GM23338 (cell line): Measurements from ENCODE around the gene AGAP5. TPM values are rescaled to one million over a fixed set of nuclear protein-coding genes. Genes with fewer than 3 reads are reported as not detected.

Source experiments
- ATAC-seq: fragments of 200-7000 bp; cut with Tn5 transposase; 3 replicates; pipeline ENCODE4 v1.9.1; 2020
- DNase-seq: peaks from one replicate; pipeline ENCODE4 v3.0.0-alpha.2; 2015; ENCODE audit warnings: low spot score
- H2AFZ ChIP-seq: fragments of 200-600 bp; sonication (generic); 2 replicates; pipeline ENCODE4 v1.8.0; 2016; ENCODE audit warnings: antibody characterized with exemption, mild to moderate bottlenecking, moderate library complexity
- H3F3A ChIP-seq: fragments of 200-600 bp; sonication (generic); replicated peaks from 2 replicates; pipeline ENCODE4 v1.8.0; 2017; ENCODE audit warnings: antibody characterized with exemption, mixed run types, low read depth
- H3K27ac ChIP-seq: fragments of 200-600 bp; sonication (generic); 2 replicates; pipeline ENCODE4 v1.6.1; 2016; ENCODE audit warnings: low read depth
- H3K27me3 ChIP-seq: fragments of 200-600 bp; sonication (generic); 2 replicates; pipeline ENCODE4 v1.8.0; 2016; ENCODE audit warnings: mild to moderate bottlenecking, mixed run types, moderate library complexity; ENCODE audit not compliant: insufficient read depth
- H3K36me3 ChIP-seq: fragments of 200-600 bp; sonication (generic); 2 replicates; pipeline ENCODE4 v1.8.0; 2016; ENCODE audit warnings: mild to moderate bottlenecking; ENCODE audit not compliant: insufficient read depth
- H3K4me1 ChIP-seq: fragments of 200-600 bp; sonication (generic); 2 replicates; pipeline ENCODE4 v1.8.0; 2016; ENCODE audit warnings: mild to moderate bottlenecking, moderate library complexity; ENCODE audit not compliant: insufficient read depth
- H3K4me2 ChIP-seq: fragments of 200-600 bp; sonication (generic); 2 replicates; pipeline ENCODE4 v1.7.1; 2017; ENCODE audit warnings: mixed run types
- H3K4me3 ChIP-seq: fragments of 200-600 bp; sonication (generic); 2 replicates; pipeline ENCODE4 v1.6.1; 2016; ENCODE audit warnings: mixed run types
- H3K79me2 ChIP-seq: fragments of 200-600 bp; sonication (generic); replicated peaks from 2 replicates; pipeline ENCODE4 v1.8.0; 2017; ENCODE audit warnings: mild to moderate bottlenecking; ENCODE audit not compliant: insufficient read depth
- H3K9me2 ChIP-seq: fragments of 200-600 bp; sonication (generic); 2 replicates; pipeline ENCODE4 v1.8.0; 2017; ENCODE audit not compliant: insufficient read depth
- H4K20me1 ChIP-seq: fragments of 200-600 bp; sonication (generic); replicated peaks from 2 replicates; pipeline ENCODE4 v1.8.0; 2017; ENCODE audit warnings: mild to moderate bottlenecking; ENCODE audit not compliant: insufficient read depth
- H3K27ac Mint-ChIP-seq: 2 replicates; pipeline ENCODE4 v1.8.0; 2020; ENCODE audit warnings: inconsistent platforms, mild to moderate bottlenecking, moderate library complexity, mixed read lengths
- H3K27me3 Mint-ChIP-seq: 3 replicates; pipeline ENCODE4 v1.8.0; 2022; ENCODE audit warnings: low read depth, mild to moderate bottlenecking, moderate library complexity, mixed read lengths, inconsistent platforms; ENCODE audit not compliant: insufficient read depth, poor library complexity
- H3K36me3 Mint-ChIP-seq: 3 replicates; pipeline ENCODE4 v1.8.0; 2021; ENCODE audit warnings: low read depth, mild to moderate bottlenecking, inconsistent platforms, moderate library complexity, mixed read lengths
- H3K4me1 Mint-ChIP-seq: 3 replicates; pipeline ENCODE4 v1.8.0; 2020; ENCODE audit warnings: mild to moderate bottlenecking, inconsistent platforms, mixed read lengths
- H3K4me3 Mint-ChIP-seq: 3 replicates; pipeline ENCODE4 v1.8.0; 2021; ENCODE audit warnings: moderate library complexity, mild to moderate bottlenecking, inconsistent platforms, mixed read lengths
- H3K9me3 Mint-ChIP-seq: 3 replicates; pipeline ENCODE4 v1.8.0; 2020; ENCODE audit warnings: moderate library complexity, mild to moderate bottlenecking, inconsistent platforms, mixed read lengths
- CREB1 ChIP-seq: fragments of 250-450 bp; sonication (Bioruptor Pico); IDR thresholded peaks from 2 replicates; pipeline ENCODE4 v1.5.0; 2020; ENCODE audit warnings: low read depth, mild to moderate bottlenecking, moderate library complexity
- EZH2phosphoT487 ChIP-seq: fragments of 200-600 bp; sonication (generic); IDR thresholded peaks from one replicate; pipeline ENCODE4 v1.8.1; 2018; ENCODE audit warnings: antibody characterized with exemption; ENCODE audit not compliant: unreplicated experiment
- JUNB ChIP-seq: IDR thresholded peaks from one replicate; pipeline ENCODE4 v1.6.1; 2016; ENCODE audit warnings: antibody characterized with exemption; ENCODE audit not compliant: unreplicated experiment
- NANOG ChIP-seq: IDR thresholded peaks from 2 replicates; pipeline ENCODE4 v1.6.1; 2016; ENCODE audit warnings: antibody characterized with exemption, borderline replicate concordance
- ZNF114 ChIP-seq: fragments of 250-450 bp; sonication (Bioruptor Pico); IDR thresholded peaks from 2 replicates; pipeline ENCODE4 v1.5.0; 2020; ENCODE audit warnings: mild to moderate bottlenecking, moderate library complexity
- ZNF331 ChIP-seq: fragments of 250-450 bp; sonication (Bioruptor Pico); IDR thresholded peaks from 2 replicates; pipeline ENCODE4 v1.5.0; 2020; ENCODE audit warnings: low read depth, mild to moderate bottlenecking, moderate library complexity
- polyA plus RNA-seq: library from polyadenylated mRNA; unstranded; fragments of >200 nt; fragmentation: Nextera tagmentation; extraction: Ambion mirVana; gene quantifications from 2 replicates; pipeline ENCODE4 v1.2.1, GENCODE V29; 2016
- total RNA-seq: library from RNA; depleted of rRNA; stranded (reverse); fragments of >200 nt; shearing (Covaris generic); gene quantifications from 2 replicates; pipeline ENCODE4 v1.2.3, GENCODE V29; 2014
- TF ChIP-seq, protein P1 (sequence below), 2 experiments: fragments of 200-600 bp in 1 of 2; sonication (generic) in 1 of 2; conservative IDR thresholded peaks; 2 replicates each; pipeline versions ENCODE4 v1.5.1 to v1.6.1; 2016 to 2017; ENCODE audit warnings: antibody characterized with exemption in 2 of 2, low read depth in 2 of 2, mild to moderate bottlenecking in 2 of 2, moderate library complexity in 1 of 2
- TF ChIP-seq, protein P2 (sequence below): IDR thresholded peaks from 2 replicates; pipeline ENCODE4 v1.6.1; 2016; ENCODE audit warnings: antibody characterized with exemption
- TF ChIP-seq, protein P3 (sequence below): fragments of 250-450 bp; sonication (Bioruptor Pico); IDR thresholded peaks from 2 replicates; pipeline ENCODE4 v1.5.0; 2020; ENCODE audit warnings: mild to moderate bottlenecking, moderate library complexity

The AGAP5 gene
- total and polyA plus RNA-seq, 2 experiments from 2014 or later, result 5.0 to 5.3 TPM

DNA sequence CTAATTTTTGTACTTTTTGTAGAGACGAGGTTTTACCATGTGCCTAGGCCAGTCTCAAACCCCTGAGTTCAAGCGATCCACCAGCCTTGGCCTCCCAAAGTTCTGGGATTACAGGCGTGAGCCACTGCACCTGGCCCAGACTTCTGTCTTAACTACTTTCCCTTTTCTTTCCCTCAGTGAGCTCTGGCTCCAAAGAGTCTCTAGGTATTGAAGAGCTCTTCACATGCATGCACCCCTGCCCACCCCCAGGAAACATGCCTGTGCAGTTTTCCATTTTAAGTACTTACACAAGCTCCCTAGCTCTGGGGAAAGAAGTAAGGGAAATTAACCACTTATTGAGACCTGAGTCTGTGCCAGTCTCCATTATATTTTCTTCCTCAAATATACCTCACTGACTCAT, 58.6 kb downstream of the AGAP5 start:
- no peaks in the 10 kb centered on the region for H3K79me2 ChIP-seq
- Mint-ChIP-seq H3K4me3 (no peak overlapping the region), H3K9me3 (no peaks in the 10 kb centered on the region), H3K4me1 (no peaks in the 10 kb centered on the region; the same call in 2 of the 3 replicates), H3K36me3 (no peaks in the 10 kb centered on the region), H3K27me3 (peaks cover 7% of the 10 kb centered on the region), H3K27ac (no peak overlapping the region)
- H3K27ac ChIP-seq, result no peak overlapping the region
- DNase-seq (no peak), ATAC-seq (no peak)
- no peak overlapping the region for H3K4me3 ChIP-seq
- no peaks in the 10 kb centered on the region for H3K4me1 ChIP-seq
- no peak for TF ChIP-seq JUNB
- no peak for TF ChIP-seq NANOG
- TF ChIP-seq, protein P1, sequence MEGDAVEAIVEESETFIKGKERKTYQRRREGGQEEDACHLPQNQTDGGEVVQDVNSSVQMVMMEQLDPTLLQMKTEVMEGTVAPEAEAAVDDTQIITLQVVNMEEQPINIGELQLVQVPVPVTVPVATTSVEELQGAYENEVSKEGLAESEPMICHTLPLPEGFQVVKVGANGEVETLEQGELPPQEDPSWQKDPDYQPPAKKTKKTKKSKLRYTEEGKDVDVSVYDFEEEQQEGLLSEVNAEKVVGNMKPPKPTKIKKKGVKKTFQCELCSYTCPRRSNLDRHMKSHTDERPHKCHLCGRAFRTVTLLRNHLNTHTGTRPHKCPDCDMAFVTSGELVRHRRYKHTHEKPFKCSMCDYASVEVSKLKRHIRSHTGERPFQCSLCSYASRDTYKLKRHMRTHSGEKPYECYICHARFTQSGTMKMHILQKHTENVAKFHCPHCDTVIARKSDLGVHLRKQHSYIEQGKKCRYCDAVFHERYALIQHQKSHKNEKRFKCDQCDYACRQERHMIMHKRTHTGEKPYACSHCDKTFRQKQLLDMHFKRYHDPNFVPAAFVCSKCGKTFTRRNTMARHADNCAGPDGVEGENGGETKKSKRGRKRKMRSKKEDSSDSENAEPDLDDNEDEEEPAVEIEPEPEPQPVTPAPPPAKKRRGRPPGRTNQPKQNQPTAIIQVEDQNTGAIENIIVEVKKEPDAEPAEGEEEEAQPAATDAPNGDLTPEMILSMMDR (conservative IDR thresholded peaks at IDR 0.05; ENCODE audit: low read depth in 2 of 2), result no peak
- no peak for TF ChIP-seq EZH2phosphoT487
- no peaks in the 10 kb centered on the region for H3K9me2 ChIP-seq
- H4K20me1 ChIP-seq, result no peaks in the 10 kb centered on the region
- H3K27me3 ChIP-seq, result no peaks in the 10 kb centered on the region
- no peak overlapping the region for H3K4me2 ChIP-seq
- no peaks in the 10 kb centered on the region; the same call in 1 of the 2 replicates for H3F3A ChIP-seq
- H3K36me3 ChIP-seq, result no peaks in the 10 kb centered on the region
- H2AFZ ChIP-seq, result no peak overlapping the region

DNA sequence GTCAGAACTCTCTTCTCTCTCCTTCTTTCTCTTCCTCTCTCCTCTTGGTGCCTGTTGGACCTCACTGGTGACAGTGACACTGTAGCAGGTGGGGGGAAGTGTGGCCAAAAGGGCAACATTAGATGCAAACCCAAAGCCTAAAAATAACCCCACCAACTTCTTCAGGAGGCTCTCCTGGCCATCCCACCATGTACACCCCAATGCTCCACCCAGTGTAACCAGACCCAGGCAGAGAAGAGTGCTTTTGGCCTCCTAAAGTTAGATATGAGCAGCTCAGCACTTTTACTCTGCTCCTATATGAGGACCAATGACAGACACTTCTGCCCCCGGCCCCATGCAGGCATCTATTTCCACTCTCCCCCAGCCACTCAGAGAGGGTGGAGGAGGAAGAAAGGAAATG, 62.1 kb downstream of the AGAP5 start:
- H3K4me1 Mint-ChIP-seq, result 0 out of 3 replicates have a peak, but pooled peaks cover 4% of the 10 kb centered on the region

More for the DNA sequence above, 62.1 kb downstream of the AGAP5 start:
- H3F3A ChIP-seq, result no peaks in the 10 kb centered on the region; the same call in 1 of the 2 replicates
- Mint-ChIP-seq H3K27ac (no peak overlapping the region), H3K27me3 (peaks cover 1% of the 10 kb centered on the region), H3K4me3 (no peak overlapping the region), H3K9me3 (no peaks in the 10 kb centered on the region), H3K36me3 (no peaks in the 10 kb centered on the region)
- H3K9me2 ChIP-seq, result no peaks in the 10 kb centered on the region
- no peaks in the 10 kb centered on the region for H3K36me3 ChIP-seq
- TF ChIP-seq ZNF114, result no peak
- TF ChIP-seq, protein P2, sequence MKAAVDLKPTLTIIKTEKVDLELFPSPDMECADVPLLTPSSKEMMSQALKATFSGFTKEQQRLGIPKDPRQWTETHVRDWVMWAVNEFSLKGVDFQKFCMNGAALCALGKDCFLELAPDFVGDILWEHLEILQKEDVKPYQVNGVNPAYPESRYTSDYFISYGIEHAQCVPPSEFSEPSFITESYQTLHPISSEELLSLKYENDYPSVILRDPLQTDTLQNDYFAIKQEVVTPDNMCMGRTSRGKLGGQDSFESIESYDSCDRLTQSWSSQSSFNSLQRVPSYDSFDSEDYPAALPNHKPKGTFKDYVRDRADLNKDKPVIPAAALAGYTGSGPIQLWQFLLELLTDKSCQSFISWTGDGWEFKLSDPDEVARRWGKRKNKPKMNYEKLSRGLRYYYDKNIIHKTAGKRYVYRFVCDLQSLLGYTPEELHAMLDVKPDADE, result no peak
- no peak for TF ChIP-seq ZNF331 (CRISPR knock-in tag)
- TF ChIP-seq, protein P3, sequence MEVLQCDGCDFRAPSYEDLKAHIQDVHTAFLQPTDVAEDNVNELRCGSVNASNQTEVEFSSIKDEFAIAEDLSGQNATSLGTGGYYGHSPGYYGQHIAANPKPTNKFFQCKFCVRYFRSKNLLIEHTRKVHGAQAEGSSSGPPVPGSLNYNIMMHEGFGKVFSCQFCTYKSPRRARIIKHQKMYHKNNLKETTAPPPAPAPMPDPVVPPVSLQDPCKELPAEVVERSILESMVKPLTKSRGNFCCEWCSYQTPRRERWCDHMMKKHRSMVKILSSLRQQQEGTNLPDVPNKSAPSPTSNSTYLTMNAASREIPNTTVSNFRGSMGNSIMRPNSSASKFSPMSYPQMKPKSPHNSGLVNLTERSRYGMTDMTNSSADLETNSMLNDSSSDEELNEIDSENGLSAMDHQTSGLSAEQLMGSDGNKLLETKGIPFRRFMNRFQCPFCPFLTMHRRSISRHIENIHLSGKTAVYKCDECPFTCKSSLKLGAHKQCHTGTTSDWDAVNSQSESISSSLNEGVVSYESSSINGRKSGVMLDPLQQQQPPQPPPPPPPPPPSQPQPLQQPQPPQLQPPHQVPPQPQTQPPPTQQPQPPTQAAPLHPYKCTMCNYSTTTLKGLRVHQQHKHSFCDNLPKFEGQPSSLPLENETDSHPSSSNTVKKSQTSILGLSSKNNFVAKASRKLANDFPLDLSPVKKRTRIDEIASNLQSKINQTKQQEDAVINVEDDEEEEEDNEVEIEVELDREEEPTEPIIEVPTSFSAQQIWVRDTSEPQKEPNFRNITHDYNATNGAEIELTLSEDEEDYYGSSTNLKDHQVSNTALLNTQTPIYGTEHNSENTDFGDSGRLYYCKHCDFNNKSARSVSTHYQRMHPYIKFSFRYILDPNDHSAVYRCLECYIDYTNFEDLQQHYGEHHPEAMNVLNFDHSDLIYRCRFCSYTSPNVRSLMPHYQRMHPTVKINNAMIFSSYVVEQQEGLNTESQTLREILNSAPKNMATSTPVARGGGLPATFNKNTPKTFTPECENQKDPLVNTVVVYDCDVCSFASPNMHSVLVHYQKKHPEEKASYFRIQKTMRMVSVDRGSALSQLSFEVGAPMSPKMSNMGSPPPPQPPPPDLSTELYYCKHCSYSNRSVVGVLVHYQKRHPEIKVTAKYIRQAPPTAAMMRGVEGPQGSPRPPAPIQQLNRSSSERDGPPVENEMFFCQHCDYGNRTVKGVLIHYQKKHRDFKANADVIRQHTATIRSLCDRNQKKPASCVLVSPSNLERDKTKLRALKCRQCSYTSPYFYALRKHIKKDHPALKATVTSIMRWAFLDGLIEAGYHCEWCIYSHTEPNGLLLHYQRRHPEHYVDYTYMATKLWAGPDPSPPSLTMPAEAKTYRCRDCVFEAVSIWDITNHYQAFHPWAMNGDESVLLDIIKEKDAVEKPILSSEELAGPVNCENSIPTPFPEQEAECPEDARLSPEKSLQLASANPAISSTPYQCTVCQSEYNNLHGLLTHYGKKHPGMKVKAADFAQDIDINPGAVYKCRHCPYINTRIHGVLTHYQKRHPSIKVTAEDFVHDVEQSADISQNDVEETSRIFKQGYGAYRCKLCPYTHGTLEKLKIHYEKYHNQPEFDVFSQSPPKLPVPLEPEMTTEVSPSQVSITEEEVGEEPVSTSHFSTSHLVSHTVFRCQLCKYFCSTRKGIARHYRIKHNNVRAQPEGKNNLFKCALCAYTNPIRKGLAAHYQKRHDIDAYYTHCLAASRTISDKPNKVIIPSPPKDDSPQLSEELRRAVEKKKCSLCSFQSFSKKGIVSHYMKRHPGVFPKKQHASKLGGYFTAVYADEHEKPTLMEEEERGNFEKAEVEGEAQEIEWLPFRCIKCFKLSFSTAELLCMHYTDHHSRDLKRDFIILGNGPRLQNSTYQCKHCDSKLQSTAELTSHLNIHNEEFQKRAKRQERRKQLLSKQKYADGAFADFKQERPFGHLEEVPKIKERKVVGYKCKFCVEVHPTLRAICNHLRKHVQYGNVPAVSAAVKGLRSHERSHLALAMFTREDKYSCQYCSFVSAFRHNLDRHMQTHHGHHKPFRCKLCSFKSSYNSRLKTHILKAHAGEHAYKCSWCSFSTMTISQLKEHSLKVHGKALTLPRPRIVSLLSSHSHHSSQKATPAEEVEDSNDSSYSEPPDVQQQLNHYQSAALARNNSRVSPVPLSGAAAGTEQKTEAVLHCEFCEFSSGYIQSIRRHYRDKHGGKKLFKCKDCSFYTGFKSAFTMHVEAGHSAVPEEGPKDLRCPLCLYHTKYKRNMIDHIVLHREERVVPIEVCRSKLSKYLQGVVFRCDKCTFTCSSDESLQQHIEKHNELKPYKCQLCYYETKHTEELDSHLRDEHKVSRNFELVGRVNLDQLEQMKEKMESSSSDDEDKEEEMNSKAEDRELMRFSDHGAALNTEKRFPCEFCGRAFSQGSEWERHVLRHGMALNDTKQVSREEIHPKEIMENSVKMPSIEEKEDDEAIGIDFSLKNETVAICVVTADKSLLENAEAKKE (CRISPR knock-in tag), result no peak
- TF ChIP-seq, protein P1 (conservative IDR thresholded peaks at IDR 0.05; ENCODE audit: low read depth in 2 of 2), result no peak
- no peak for TF ChIP-seq CREB1 (CRISPR knock-in tag)
- ATAC-seq (no peak), DNase-seq (no peak)
- no peak overlapping the region for H2AFZ ChIP-seq
- no peaks in the 10 kb centered on the region for H4K20me1 ChIP-seq
- H3K4me3 ChIP-seq, result no peak overlapping the region
- H3K27ac ChIP-seq, result no peak overlapping the region
- no peak overlapping the region for H3K4me2 ChIP-seq
- H3K4me1 ChIP-seq, result no peaks in the 10 kb centered on the region
- no peaks in the 10 kb centered on the region for H3K79me2 ChIP-seq
- H3K27me3 ChIP-seq, result no peaks in the 10 kb centered on the region
